CD4-positive, alpha-beta T cell (primary cell): Measurements from ENCODE around the gene RPL12. TPM values are rescaled to one million over a fixed set of nuclear protein-coding genes. Genes with fewer than 3 reads are reported as not detected.

ENCODE experiments used
- ATAC-seq: fragments of 200-7000 bp; cut with Tn5 transposase; one replicate; pipeline ENCODE4 v1.10.0; 2022; ENCODE audit warnings: mild to moderate bottlenecking; ENCODE audit not compliant: poor library complexity
- CTCF ChIA-PET: fragments of 350-600 bp; sonication (Branson Sonifier 250); formaldehyde crosslinking; loops from one replicate; lab custom pipeline; 2021; ENCODE audit warnings: antibody characterized with exemption, inconsistent platforms; lab: Charles Lee
- POLR2A ChIA-PET: fragments of 350-600 bp; sonication (Branson Sonifier 250); formaldehyde crosslinking; loops from one replicate; lab custom pipeline; 2021; ENCODE audit warnings: antibody characterized with exemption, inconsistent platforms; lab: Charles Lee
- DNase-seq, 14 experiments: peaks; one replicate each; pipeline ENCODE4 v3.0.0-alpha.2; 2013 to 2020; ENCODE audit warnings: mixed read lengths in 2 of 14
- H3K27ac ChIP-seq, 2 donors: one replicate each; pipeline versions ENCODE4 v1.5.1 to v1.7.0; 2013; ENCODE audit warnings: low read length in 2 of 2, low read depth in 1 of 2, mild to moderate bottlenecking in 1 of 2
- H3K27me3 ChIP-seq, 2 experiments: 1 replicate in 1 of 2; 2 replicates in 1 of 2; pipeline versions ENCODE4 v1.6.1 to v1.7.0; 2013; ENCODE audit warnings: low read length in 2 of 2, control low read depth in 1 of 2, mild to moderate bottlenecking in 1 of 2, moderate library complexity in 1 of 2; ENCODE audit not compliant: insufficient read depth in 2 of 2, control insufficient read depth in 1 of 2
- H3K36me3 ChIP-seq: one replicate; pipeline ENCODE4 v1.6.1; 2013; ENCODE audit warnings: low read length, control low read depth; ENCODE audit not compliant: insufficient read depth
- H3K4me1 ChIP-seq: one replicate; pipeline ENCODE4 v1.6.1; 2013; ENCODE audit warnings: low read length, control low read depth; ENCODE audit not compliant: insufficient read depth
- H3K4me3 ChIP-seq: one replicate; pipeline ENCODE4 v1.5.1; 2013; ENCODE audit warnings: mild to moderate bottlenecking, low read length, moderate library complexity
- H3K9me3 ChIP-seq, 2 experiments: 1 replicate in 1 of 2; 2 replicates in 1 of 2; pipeline versions ENCODE4 v1.6.1 to v1.7.0; 2013; ENCODE audit warnings: low read length in 2 of 2, mild to moderate bottlenecking in 2 of 2, control low read depth in 1 of 2, moderate library complexity in 1 of 2; ENCODE audit not compliant: control insufficient read depth in 1 of 2, insufficient read depth in 1 of 2
- H3K27ac Mint-ChIP-seq: one replicate; pipeline ENCODE4 v1.8.0; 2020; ENCODE audit warnings: mixed read lengths
- H3K27me3 Mint-ChIP-seq: one replicate; pipeline ENCODE4 v1.8.0; 2021; ENCODE audit warnings: mixed read lengths
- H3K36me3 Mint-ChIP-seq: one replicate; pipeline ENCODE4 v1.8.0; 2021; ENCODE audit warnings: low read depth, mixed read lengths
- H3K4me1 Mint-ChIP-seq: one replicate; pipeline ENCODE4 v1.8.0; 2021; ENCODE audit warnings: low read depth, mixed read lengths
- H3K4me3 Mint-ChIP-seq: one replicate; pipeline ENCODE4 v1.8.0; 2020; ENCODE audit warnings: mild to moderate bottlenecking, mixed read lengths
- H3K9me3 Mint-ChIP-seq: one replicate; pipeline ENCODE4 v1.8.0; 2020; ENCODE audit warnings: mixed read lengths
- intact Hi-C, 2 experiments: fragments of 100-400 bp; cut with DNase I in 1 of 2; cut with micrococcal nuclease in 1 of 2; formaldehyde crosslinking; loops; one replicate each; pipeline versions ENCODE4 v1.15.1 to v1.9.0; 2023 to 2025; cut with DNase I, micrococcal nuclease
- total RNA-seq, 174 experiments: library from RNA in 2 of 174; stranded (reverse) in 2 of 174; gene quantifications; one replicate each; pipeline ENCODE4 v1.2.3 and lab custom pipeline; 2021 to 2026
- TF ChIP-seq, protein P1 (sequence below): fragments of 200-600 bp; IDR thresholded peaks from one replicate; pipeline ENCODE4 v1.8.0; 2022; ENCODE audit warnings: antibody characterized with exemption, mild to moderate bottlenecking

The RPL12 gene
- total RNA-seq, 2 experiments from 2014 or later, result 1,884 to 1,993 TPM

DNA sequence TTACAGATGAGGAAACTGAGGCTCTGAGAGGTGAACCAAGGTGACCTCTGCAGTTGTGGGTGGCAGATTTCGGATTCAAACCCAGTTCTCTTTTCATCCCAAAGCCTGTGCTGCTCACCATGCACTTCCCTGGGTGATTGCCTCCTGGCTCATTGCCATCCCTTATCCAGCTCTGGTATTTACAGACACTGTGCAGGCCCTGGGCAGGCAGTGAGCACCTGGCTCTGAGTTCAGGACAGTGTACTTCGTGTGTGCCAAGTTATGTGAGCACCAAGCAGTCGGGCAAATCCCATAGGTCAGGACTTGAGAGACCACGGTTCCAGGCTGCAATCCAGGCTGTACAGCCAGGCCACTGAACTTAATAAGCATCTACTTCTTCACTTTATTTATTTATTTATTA, 1.5 kb upstream of the RPL12 start:
- Histone ChIP-seq H3K9me3 (no peaks in the 10 kb centered on the region), H3K4me1 (peaks cover 41% of the 10 kb centered on the region), H3K36me3 (peaks cover 36% of the 10 kb centered on the region), H3K27ac (no peak overlapping the region), H3K4me3 (no peak overlapping the region), H3K27me3 (no peaks in the 10 kb centered on the region)
- intact Hi-C loops, result loop anchor here (5.0 to 10.0 kb wide), 5 partner anchors 65 to 1430 kb away; partner anchors contain the start of genes KYAT1 (in 1 of the 2), LRRC8A (in 1 of the 2) and ST6GALNAC4 (in 1 of the 2)
- TF ChIP-seq, protein P1, sequence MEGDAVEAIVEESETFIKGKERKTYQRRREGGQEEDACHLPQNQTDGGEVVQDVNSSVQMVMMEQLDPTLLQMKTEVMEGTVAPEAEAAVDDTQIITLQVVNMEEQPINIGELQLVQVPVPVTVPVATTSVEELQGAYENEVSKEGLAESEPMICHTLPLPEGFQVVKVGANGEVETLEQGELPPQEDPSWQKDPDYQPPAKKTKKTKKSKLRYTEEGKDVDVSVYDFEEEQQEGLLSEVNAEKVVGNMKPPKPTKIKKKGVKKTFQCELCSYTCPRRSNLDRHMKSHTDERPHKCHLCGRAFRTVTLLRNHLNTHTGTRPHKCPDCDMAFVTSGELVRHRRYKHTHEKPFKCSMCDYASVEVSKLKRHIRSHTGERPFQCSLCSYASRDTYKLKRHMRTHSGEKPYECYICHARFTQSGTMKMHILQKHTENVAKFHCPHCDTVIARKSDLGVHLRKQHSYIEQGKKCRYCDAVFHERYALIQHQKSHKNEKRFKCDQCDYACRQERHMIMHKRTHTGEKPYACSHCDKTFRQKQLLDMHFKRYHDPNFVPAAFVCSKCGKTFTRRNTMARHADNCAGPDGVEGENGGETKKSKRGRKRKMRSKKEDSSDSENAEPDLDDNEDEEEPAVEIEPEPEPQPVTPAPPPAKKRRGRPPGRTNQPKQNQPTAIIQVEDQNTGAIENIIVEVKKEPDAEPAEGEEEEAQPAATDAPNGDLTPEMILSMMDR, result no peak
- H3K4me1 Mint-ChIP-seq, result peaks cover 40% of the 10 kb centered on the region
- DNase-seq (no peak), ATAC-seq (no peak)
- ChIA-PET POLR2A (interaction anchor here (0.7 kb wide), 1 partner anchor 65 kb away, joined by 3 read pairs; no protein-coding TSS in a partner anchor), CTCF (interaction anchor here (0.9 kb wide), 1 partner anchor 282 kb away, joined by 3 read pairs; no protein-coding TSS in a partner anchor)
- H3K36me3 Mint-ChIP-seq, result peaks cover 57% of the 10 kb centered on the region
- H3K4me3 Mint-ChIP-seq, result peak overlapping the region; percentile 99
- H3K27ac Mint-ChIP-seq, result peak overlapping the region; percentile 99
- H3K9me3 Mint-ChIP-seq, result no peaks in the 10 kb centered on the region
- H3K27me3 Mint-ChIP-seq, result no peaks in the 10 kb centered on the region

DNA sequence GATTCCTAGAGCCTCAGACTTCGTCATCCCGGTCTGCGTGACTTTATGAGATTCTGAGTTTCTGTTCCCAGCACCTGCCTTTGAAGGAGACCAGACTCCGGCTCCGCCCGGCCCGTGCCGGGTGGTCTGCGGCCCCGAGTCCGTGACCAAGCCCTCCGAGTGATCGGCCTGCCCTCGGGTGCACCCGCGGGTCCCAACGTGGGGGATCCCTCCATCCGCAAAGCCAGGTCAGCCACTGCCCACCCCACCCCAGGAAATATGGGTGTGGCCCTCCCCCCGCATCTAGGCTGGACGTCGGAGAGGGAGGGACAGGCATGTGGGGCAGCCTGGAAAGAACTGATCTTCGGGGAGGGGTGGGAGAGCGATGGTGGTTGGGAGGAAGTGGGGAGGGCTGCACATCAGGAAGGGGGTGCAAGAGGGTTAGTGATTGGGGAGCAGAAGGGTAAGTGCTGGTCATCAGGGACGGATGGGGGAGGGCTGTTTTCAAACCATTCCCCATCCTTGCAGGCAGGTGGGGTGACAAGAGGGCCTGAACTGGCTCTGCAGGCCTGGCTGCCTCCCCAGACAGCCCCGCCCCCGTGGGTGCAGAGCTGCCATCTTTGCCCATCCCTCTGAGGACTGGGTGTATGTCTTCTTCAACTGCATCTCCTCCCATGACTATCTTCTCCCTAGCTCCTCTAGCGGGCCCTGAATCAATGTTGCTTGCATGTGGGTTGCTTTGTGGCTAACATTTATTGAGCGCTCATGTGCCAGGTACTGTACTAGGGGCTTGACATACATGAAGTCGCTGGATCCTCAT, 851 bp upstream of the RPL12 start:
- POLR2A ChIA-PET, result interaction anchor here (0.6 to 3.1 kb wide), 20 partner anchors 8 to 413 kb away, joined by 3 to 31 read pairs (median 4); partner anchors contain the start of genes PTRH1, SLC2A8, TOR2A and TTC16
- Mint-ChIP-seq H3K36me3 (peaks cover 59% of the 10 kb centered on the region), H3K27me3 (no peaks in the 10 kb centered on the region), H3K27ac (peak overlapping the region; percentile 99), H3K4me3 (peak overlapping the region; percentile 99), H3K9me3 (no peaks in the 10 kb centered on the region), H3K4me1 (peaks cover 40% of the 10 kb centered on the region)
- intact Hi-C loops, result loop anchor here (1.0 to 10.0 kb wide), 8 partner anchors 27 to 1430 kb away; partner anchors contain the start of genes ZNF79 (in 2 of the 2), KYAT1 (in 1 of the 2), LRRC8A (in 1 of the 2) and ST6GALNAC4 (in 1 of the 2)
- TF ChIP-seq, protein P1, result no peak
- peaks cover 41% of the 10 kb centered on the region for H3K4me1 ChIP-seq
- ATAC-seq (peak; percentile 17), DNase-seq (peak in 13 of 14 experiments; percentile 11 to 73 (median 35))
- peaks cover 36% of the 10 kb centered on the region for H3K36me3 ChIP-seq
- no peaks in the 10 kb centered on the region for H3K9me3 ChIP-seq
- H3K27ac ChIP-seq, result peak overlapping the region; percentile 74 to 92
- CTCF ChIA-PET, result interaction anchor here (0.9 to 2.3 kb wide), 3 partner anchors 28 to 282 kb away, joined by 3 to 8 read pairs (median 3); partner anchors contain the start of gene ZNF79
- peak overlapping the region; percentile 89 for H3K4me3 ChIP-seq
- H3K27me3 ChIP-seq, result no peaks in the 10 kb centered on the region

DNA sequence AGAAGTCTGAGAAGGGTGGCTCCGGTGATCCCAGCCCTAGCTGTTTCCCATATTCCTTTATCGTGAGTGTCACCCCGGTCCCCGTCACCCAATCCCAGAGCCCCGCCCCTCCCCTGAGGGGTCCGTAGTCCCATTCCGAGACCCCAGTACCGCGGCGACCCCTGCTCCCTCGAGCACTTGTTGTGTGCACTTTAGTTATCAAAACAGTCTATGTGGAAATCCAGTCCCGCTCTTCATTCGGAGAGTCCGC, 327 bp upstream of the RPL12 start:
- H3K4me3 ChIP-seq, result peak overlapping the region; percentile 89
- ChIA-PET POLR2A (interaction anchor here (0.6 to 3.1 kb wide), 23 partner anchors 9 to 621 kb away, joined by 3 to 31 read pairs (median 4); partner anchors contain the start of genes CDK9, ENG, PTRH1 and SLC2A8), CTCF (interaction anchor here (1.0 to 2.3 kb wide), 4 partner anchors 27 to 237 kb away, joined by 3 to 8 read pairs (median 4); partner anchors contain the start of genes SLC2A8 and ZNF79)
- DNase-seq (no peak), ATAC-seq (no peak)
- H3K4me1 Mint-ChIP-seq, result peaks cover 40% of the 10 kb centered on the region
- no peaks in the 10 kb centered on the region for H3K27me3 Mint-ChIP-seq
- H3K9me3 Mint-ChIP-seq, result no peaks in the 10 kb centered on the region
- peak overlapping the region; percentile 99 for H3K4me3 Mint-ChIP-seq
- intact Hi-C loops, result loop anchor here (1.0 to 10.0 kb wide), 8 partner anchors 27 to 1431 kb away; partner anchors contain the start of genes ZNF79 (in 2 of the 2), KYAT1 (in 1 of the 2), LRRC8A (in 1 of the 2) and ST6GALNAC4 (in 1 of the 2)
- TF ChIP-seq, protein P1, result no peak
- peaks cover 64% of the 10 kb centered on the region for H3K36me3 Mint-ChIP-seq
- H3K27ac Mint-ChIP-seq, result peak overlapping the region; percentile 99
- H3K9me3 ChIP-seq, result no peaks in the 10 kb centered on the region
- H3K27ac ChIP-seq, result peak overlapping the region; percentile 74 to 92
- H3K4me1 ChIP-seq, result peaks cover 41% of the 10 kb centered on the region
- H3K27me3 ChIP-seq, result no peaks in the 10 kb centered on the region
- H3K36me3 ChIP-seq, result peaks cover 38% of the 10 kb centered on the region
